Natural killer cell (primary cell): ENCODE results near the gene SERPINE2. TPM values are rescaled to one million over a fixed set of nuclear protein-coding genes. Genes with fewer than 3 reads are reported as not detected.

Experiments used
- ATAC-seq, 3 donors: fragments of 150-1000 bp in 2 of 3; fragments of 200-7000 bp in 1 of 3; cut with Tn5 transposase; 1 replicate in 1 of 3; 2 replicates in 2 of 3; pipeline ENCODE4 v1.10.0; 2021; ENCODE audit warnings: mild to moderate bottlenecking in 2 of 3, moderate library complexity in 2 of 3
- DNase-seq, 2 donors: peaks; one replicate each; pipeline versions ENCODE4 v3.0.0 to v3.0.0-alpha.2; 2013 to 2021; ENCODE audit warnings: mixed read lengths in 1 of 2
- H3K27ac ChIP-seq: one replicate; pipeline ENCODE4 v1.5.1; 2013; ENCODE audit warnings: mild to moderate bottlenecking, low read length
- H3K27me3 ChIP-seq: one replicate; pipeline ENCODE4 v1.6.1; 2013; ENCODE audit warnings: low read length; ENCODE audit not compliant: control insufficient read depth, insufficient read depth
- H3K36me3 ChIP-seq: one replicate; pipeline ENCODE4 v1.6.1; 2013; ENCODE audit warnings: low read length; ENCODE audit not compliant: control insufficient read depth, insufficient read depth
- H3K4me1 ChIP-seq: one replicate; pipeline ENCODE4 v1.6.1; 2013; ENCODE audit warnings: low read length; ENCODE audit not compliant: control insufficient read depth, insufficient read depth
- H3K4me3 ChIP-seq: one replicate; pipeline ENCODE4 v1.5.1; 2013; ENCODE audit warnings: low read length
- H3K9me3 ChIP-seq: one replicate; pipeline ENCODE4 v1.6.1; 2013; ENCODE audit warnings: low read length; ENCODE audit not compliant: control insufficient read depth, insufficient read depth
- H3K27ac Mint-ChIP-seq, 2 donors: one replicate each; pipeline ENCODE4 v1.8.0; 2022; ENCODE audit warnings: mild to moderate bottlenecking in 2 of 2, mixed read lengths in 2 of 2, moderate library complexity in 1 of 2
- H3K27me3 Mint-ChIP-seq, 2 donors: one replicate each; pipeline ENCODE4 v1.8.0; 2022; ENCODE audit warnings: low read depth in 2 of 2, mixed read lengths in 2 of 2
- H3K36me3 Mint-ChIP-seq: one replicate; pipeline ENCODE4 v1.8.0; 2022; ENCODE audit warnings: mixed read lengths
- H3K4me1 Mint-ChIP-seq, 2 donors: one replicate each; pipeline ENCODE4 v1.8.0; 2022; ENCODE audit warnings: mixed read lengths in 2 of 2
- H3K4me3 Mint-ChIP-seq: one replicate; pipeline ENCODE4 v1.8.0; 2022; ENCODE audit warnings: mild to moderate bottlenecking, moderate library complexity, mixed read lengths
- H3K9me3 Mint-ChIP-seq, 2 donors: one replicate each; pipeline ENCODE4 v1.8.0; 2022; ENCODE audit warnings: mixed read lengths in 2 of 2
- CTCF ChIP-seq: fragments of 200-600 bp; IDR thresholded peaks from one replicate; pipeline ENCODE4 v1.8.0; 2022; ENCODE audit warnings: antibody characterized with exemption
- WGBS: methylation state at CpG from one replicate; pipeline ENCODE4 v1.1.7; 2013; ENCODE audit warnings: missing lambda C conversion rate; ENCODE audit not compliant: insufficient coverage; 5-methylcytosine and 5-hydroxymethylcytosine counted together
- intact Hi-C: fragments of 100-400 bp; cut with micrococcal nuclease; formaldehyde crosslinking; loops from one replicate; pipeline ENCODE4 v1.14.2; 2022
- total RNA-seq, 4 donors: library from RNA; stranded (reverse); fragments of 120-200 nt in 1 of 4; gene quantifications; one replicate each; pipeline versions ENCODE4 v1.2.3 to v1.2.4, GENCODE V29; 2013 to 2022

SERPINE2 gene
- total RNA-seq, 3 donors from 2014 or later (not counting 1 experiment from before 2014, with no cell fraction given), result 3.5 to 14.6 (median 8.4) TPM

- ATAC-seq (no peak), DNase-seq (peak in 1 of 2 donors; percentile 12)
- TF ChIP-seq CTCF, result no peak
- Histone ChIP-seq H3K36me3 (no peaks in the 10 kb centered on the region), H3K4me3 (no peak overlapping the region), H3K27me3 (no peaks in the 10 kb centered on the region), H3K4me1 (no peaks in the 10 kb centered on the region), H3K27ac (no peak overlapping the region), H3K9me3 (no peaks in the 10 kb centered on the region)
- Mint-ChIP-seq H3K36me3 (no peaks in the 10 kb centered on the region), H3K27me3 (peaks cover 1 to 2% of the 10 kb centered on the region in 2 donors), H3K27ac (no peak overlapping the region), H3K4me1 (no peaks in the 10 kb centered on the region), H3K9me3 (no peaks in the 10 kb centered on the region), H3K4me3 (no peak overlapping the region)
- 91% methylated on average over 2 of the region's 5 CpGs for WGBS
- intact Hi-C loops, result loop anchor here (2.0 kb wide), 1 partner anchor 70 kb away; no protein-coding TSS in a partner anchor
Measured at GRCh38 chr2:224062481-224063297, 23.6 kb upstream of the SERPINE2 start.

- WGBS, result 83% methylated on average over 1 of the region's 2 CpGs
- no peaks in the 10 kb centered on the region for H3K4me1 ChIP-seq
- H3K4me3 ChIP-seq, result no peak overlapping the region
- DNase-seq (no peak), ATAC-seq (no peak)
- H3K9me3 Mint-ChIP-seq, result no peaks in the 10 kb centered on the region
- no peak overlapping the region for H3K27ac ChIP-seq
- no peaks in the 10 kb centered on the region for H3K9me3 ChIP-seq
- H3K36me3 Mint-ChIP-seq, result no peaks in the 10 kb centered on the region
- TF ChIP-seq CTCF, result no peak
- no peak overlapping the region for H3K4me3 Mint-ChIP-seq
- peaks cover 0 to 3% of the 10 kb centered on the region in 2 donors for H3K27me3 Mint-ChIP-seq
- intact Hi-C loops, result no loop called here
- no peaks in the 10 kb centered on the region for H3K36me3 ChIP-seq
- no peaks in the 10 kb centered on the region for H3K4me1 Mint-ChIP-seq
- H3K27ac Mint-ChIP-seq, result no peak overlapping the region
- no peaks in the 10 kb centered on the region for H3K27me3 ChIP-seq
Measured at GRCh38 chr2:224060783-224061482, 21.8 kb upstream of the SERPINE2 start.

GRCh38 chr2:224059178-224059577 is 20.1 kb upstream of the SERPINE2 start:
- Mint-ChIP-seq H3K27me3 (peaks cover 7% of the 10 kb centered on the region in 2 donors), H3K4me1 (no peaks in the 10 kb centered on the region), H3K4me3 (no peak overlapping the region), H3K9me3 (no peaks in the 10 kb centered on the region), H3K27ac (no peak overlapping the region), H3K36me3 (no peaks in the 10 kb centered on the region)
- ATAC-seq (no peak), DNase-seq (no peak)
- intact Hi-C loops, result no loop called here
- TF ChIP-seq CTCF, result no peak
- no CpG with 5 or more reads among the region's 1 CpG for WGBS
- Histone ChIP-seq H3K4me3 (no peak overlapping the region), H3K36me3 (no peaks in the 10 kb centered on the region), H3K27me3 (no peaks in the 10 kb centered on the region), H3K27ac (no peak overlapping the region), H3K9me3 (no peaks in the 10 kb centered on the region), H3K4me1 (no peaks in the 10 kb centered on the region)
